Activated T-cell treated with anti-CD3 and anti-CD28 coated beads, Interleukin-2, amount 50 U/mL, for 48 hours (primary cell): ENCODE measurements around the gene AFAP1.
A peak's percentile ranks its signal among the peaks of the same experiment; 100 is the strongest.

Experiments used
- DNase-seq, 2 experiments: peaks; one replicate each; pipeline ENCODE4 v3.0.0-alpha.2; 2020

Gene AFAP1

DNA sequence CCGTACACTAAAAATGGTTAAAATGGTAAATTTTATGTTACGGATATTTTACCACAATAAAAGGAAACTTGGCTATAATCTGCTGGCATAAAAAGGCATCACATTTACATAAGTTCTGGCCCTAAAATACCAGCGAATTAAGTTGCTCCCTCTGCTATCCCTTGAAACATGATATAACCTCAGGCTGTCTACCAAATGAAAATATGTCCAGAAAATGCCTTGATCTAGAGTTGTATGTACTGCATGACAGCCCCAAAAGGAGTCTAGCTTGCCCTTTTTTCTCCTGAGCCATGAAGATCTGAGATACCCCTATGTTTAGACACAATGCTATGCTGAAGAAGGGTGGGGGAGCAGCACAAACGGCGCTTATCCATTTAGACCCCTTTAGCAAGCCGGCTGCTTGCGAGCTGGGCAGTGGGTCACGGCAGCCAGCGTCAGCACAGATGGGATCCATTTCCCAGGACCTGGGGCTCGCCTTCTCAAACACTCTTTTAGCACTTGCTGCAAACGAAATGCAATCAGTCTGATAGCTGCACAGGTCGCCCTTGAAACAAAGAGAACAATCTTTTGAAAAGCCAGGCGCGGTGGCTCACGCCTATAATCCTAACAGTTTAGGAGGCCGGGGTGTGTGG, 77.0 kb downstream of the AFAP1 start:
- no peak for DNase-seq

DNA sequence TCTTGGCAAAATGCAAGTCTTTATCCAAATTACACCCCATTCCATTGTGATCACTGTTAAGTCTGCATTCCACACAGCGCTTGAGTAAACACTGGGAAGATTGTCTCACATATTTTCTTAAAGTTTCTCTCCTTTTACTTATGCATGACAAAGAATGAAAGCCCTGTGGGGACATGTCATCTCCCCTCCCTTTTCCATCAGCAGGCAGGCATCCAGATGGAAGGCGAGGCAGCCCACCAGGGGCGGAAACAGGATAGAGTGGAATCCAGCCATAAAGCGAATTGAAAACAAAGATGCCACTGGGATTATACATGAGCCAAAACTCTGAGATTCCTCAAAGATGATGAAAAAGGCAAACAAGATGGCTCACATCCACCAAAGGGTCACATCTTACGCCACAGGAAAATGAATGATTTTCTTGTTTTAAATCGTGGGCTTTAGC, 78.2 kb downstream of the AFAP1 start:
- no peak for DNase-seq

DNA sequence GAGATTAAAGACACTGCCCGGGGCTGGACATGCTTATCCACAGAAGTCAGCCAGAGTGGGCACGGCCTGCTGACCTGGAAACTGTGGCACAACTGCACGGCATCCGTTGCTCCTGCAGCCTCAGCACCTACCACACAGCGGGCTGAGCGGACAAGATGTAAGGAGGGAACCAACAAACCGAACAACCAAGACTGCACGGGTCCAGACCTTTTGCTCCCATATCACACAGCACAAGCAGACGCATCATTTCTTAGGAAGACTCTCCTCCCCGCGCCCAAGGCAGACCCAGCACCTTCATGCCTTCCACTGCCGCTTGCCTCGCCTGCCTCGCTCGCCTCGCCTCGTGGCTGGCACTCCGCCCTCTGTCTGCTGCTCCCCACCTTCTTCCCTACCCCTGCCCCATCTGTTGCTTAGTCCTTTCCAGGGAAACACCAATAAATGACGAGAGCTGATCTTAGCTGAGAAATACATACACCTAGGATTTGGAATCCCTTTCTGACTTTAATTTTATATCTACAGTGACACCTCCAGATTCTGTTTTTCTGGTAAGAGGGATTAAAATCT, 79.0 kb downstream of the AFAP1 start:
- no peak for DNase-seq

DNA sequence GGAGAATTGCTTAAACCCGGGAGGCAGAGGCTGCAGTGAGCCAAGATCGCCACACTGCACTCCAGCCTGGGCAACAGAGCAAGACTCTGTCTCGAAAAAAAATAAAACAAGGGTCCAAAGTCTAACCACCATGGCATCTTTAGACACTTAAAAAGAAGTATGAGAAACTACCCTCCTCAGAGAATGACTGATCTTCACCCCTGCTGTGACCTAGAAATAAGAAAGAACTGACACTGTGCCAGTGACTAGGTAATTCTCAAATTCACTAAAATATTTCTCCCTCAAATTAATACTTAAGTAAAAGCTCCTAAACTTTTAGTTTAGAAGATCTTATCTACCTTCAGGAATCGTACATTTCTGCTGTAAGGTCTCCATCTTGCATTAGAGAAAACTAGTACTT, 80.3 kb downstream of the AFAP1 start:
- no peak for DNase-seq

DNA sequence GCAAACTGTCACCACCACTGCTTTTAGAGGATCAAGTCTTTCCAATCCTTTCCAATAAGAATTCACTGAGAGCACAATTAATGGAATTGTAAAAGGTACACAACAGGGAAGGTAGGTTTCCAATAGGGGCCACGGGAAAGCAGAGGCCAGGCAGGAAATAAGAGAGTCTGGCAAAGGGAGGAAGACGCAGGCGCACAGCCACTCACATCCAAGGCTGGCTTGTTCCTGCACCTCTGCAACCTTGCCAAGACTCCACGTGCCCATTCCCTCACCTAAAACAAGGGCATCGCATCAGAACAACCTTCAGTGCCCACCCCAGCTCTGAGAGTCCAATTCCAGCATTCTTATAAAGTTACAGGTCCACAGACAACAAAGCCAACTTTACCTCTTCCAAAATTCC, 81.2 kb downstream of the AFAP1 start:
- no peak for DNase-seq

DNA sequence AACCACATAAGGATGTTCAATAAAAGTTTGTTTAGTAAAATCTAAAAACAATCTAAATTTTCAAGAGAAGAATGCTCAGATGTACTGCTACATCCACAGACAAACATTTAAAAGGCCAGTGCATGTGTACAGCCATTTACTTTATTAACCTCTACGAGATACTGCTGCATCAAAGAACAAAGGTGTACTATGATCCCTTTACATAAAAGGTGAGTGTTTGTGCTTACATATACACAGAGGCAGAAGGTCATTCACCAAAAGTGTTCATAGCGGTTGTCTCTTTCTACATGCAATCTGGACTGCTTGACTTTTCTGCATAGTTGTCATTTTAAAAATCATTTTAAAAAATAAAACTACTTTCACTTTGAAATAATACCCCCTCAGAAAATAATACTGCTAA, 81.7 kb downstream of the AFAP1 start:
- DNase-seq, result no peak

DNA sequence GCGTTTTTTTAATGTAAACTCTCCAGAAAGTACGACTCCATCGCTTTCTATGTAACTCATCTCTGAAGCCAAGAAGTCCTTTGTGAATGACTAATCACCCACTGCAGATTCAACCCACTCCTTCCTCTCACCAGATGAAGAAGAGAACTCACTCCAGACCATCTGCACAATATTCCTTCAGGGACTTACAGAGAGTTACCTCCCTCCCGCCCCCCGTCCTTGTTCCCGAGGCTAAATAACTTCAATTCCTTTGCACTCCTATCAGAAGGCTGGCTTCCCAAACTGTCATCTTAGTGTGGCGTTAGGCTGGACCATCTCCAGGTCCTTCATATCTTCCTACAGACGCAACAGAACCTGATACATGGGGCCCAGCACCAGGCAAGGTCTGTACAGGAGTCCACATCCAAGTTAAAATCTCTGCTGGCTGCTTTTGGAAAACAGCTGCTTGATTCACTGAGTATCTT, 82.4 kb downstream of the AFAP1 start:
- peak in 1 of 2 experiments; percentile 55 for DNase-seq

DNA sequence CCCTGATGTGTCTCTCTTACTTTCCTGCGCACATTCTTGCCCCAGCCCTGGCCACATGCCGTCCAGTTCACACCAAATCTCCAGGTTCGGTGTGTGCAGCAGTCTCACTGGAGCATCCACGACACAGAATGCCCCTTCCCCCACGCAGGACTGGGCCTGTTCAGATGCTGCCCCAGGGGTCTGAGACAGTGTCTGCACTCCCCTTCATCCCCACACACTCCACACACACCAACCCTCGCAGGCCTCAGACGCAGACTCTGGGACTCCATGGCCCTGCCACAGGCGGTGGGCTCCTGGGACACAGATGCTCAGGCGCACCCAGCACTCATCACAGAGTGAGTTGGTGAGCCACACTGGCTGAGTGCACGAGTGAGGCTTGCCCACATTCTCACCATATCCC, 83.9 kb downstream of the AFAP1 start:
- no peak for DNase-seq

DNA sequence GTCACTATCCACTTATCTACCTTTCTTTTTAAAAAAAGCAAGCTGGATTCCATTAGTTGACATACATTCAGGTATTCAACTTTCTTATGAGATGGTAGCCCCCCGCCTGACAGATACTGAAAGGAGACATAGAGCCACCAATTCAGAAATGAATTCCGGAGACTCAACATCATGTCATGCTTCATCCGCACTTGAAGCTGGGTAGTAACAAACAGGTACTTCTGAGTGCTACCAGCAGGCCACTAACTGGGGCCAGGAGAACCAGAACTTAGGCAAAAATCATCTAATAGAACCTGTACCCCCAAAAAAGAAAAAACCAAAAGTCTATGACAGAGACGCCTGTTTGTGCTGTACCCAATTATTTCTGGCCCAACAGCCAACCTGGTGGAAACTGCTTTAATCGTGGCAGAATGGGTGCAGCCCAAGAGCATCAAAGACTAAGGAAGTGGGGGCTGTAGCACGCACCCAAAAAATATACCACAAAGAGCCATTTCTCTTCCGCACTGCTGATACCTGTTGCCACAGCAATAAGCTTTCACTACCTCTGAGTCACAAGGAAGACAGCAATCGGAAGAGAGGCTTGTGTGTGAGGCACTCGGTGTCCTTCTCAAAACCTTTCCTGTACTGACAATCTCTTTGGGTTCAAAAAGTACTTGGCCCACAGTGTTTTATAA, 84.8 kb downstream of the AFAP1 start:
- peak; percentile 60 to 71 for DNase-seq

DNA sequence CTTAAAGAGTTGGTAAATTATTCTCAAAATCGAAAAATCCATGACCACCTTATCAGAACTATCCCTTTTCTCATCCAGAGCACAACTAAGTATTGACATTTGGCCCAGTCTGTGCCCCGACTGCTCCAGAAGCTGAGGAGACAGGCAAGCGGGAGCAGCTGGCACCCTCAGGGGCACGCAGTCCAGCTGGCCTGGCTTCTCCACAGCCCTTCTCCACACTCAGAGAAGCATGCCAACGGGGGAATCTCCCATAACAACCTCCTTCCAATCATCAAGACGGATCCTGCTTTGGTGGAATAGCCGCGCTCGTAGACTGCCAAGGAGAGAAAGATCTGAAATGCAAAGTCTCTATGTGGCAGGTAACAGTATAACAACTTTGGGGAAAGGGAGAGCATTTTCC, 85.4 kb downstream of the AFAP1 start:
- DNase-seq, result no peak

DNA sequence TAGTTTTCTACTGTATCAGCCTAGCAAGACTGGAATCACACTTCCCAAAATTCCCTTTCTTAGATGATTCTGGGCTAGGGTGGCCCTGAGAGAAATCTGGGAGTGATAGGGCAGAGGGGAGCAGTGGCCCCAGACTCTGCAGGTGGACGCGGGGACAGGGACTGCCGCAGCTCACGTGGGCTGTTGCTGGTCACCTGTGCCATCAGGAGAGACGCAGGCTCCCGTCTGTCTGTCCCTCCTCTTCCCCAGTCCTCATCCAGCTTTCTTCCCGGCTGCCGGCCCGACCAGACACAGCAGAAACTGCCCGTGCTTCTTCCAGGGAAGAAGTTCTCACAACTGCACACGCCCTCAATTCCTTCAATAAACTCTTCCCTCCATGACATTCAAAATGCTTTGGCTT, 86.4 kb downstream of the AFAP1 start:
- no peak for DNase-seq

DNA sequence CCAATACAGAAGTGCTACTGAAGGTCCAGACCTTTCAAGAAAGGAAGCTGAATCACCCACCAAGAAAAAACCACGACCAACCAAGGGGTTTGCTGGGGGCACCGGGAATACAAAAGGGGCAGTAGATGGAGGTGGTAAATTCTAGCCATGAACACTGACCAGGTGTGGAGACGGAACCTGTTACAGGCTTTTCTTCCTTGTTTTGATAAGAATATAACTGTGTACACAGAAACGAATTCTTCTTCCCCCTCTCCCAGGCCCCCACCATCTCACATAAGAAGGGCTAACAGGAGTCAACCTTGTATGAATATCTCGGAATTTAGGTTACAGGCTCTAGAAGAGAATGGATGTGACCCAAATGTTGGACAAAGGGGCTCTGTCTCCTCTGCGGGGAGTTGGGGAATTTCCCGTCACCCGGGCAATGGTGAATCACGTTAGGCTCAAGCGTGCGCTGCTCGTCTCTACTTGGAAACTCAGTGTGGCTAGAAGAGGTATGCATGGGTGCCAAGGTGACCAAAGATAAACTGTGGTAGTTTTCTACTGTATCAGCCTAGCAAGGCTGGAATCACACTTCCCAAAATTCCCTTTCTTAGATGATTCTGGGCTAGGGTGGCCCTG, 87.0 kb downstream of the AFAP1 start:
- peak; percentile 62 to 64 for DNase-seq

DNA sequence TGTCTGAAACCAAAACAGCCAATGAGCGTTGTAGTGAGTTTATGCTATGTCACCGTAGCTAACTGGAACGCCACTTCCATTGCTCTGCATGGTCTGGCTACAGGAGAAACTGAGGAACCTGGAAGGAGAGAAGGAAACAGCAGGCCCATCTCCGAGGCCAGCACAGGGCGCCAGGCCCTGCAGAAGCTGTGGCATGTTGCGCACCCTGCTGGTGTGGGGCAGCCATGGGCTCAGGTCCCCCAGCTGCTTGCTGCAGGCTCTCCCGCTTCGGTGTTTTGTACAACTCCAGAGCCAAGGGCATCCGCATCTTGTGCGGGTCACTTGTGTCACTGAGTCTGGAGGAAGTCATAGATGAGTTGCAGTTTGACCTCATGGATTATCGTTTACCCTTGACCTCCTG, 89.2 kb downstream of the AFAP1 start:
- DNase-seq, result no peak

DNA sequence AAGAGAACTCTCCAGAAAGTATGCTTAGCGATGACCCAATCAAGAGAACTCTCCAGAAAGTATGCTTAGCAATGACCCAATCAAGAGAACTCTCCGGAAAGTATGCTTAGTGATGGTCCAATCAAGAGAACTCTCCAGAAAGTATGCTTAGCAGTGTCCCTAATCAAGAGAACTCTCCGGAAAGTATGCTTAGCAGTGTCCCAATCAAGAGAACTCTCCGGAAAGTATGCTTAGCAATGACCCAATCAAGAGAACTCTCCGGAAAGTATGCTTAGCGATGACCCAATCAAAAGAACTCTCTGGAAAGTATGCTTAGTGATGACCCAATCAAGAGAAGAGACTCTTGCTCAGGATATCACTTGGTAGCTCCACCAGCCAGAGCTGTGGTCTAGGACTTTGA, 92.5 kb downstream of the AFAP1 start:
- no peak for DNase-seq

DNA sequence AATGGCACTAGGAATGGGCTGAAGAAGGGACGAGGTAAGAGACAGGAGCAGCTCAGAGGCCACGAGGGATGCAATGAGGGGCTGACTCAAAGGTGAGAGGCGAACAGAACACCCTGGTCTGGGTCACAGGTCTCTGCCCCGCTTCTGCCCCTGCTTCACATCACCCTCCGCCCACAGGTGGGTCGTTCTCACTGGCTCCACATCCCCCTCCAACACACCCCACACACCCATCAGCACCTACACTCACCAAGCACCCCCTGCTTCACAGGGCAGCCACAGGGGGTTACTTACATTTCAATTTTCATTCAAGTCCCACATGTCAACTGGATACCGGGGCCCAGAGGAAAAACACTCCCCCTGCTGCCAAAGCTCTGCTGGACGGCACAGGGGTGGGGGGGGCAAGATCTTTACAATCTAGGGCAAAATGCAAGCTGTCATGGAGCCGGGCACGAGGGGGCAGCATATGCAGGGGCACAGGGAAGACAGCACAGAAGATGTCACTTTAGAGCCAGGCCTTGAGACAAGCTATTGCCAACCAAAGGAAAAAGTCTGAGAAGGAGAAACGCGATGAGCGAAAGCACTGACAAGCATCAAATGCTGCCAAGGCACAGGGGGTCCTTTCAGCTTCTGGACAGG, 94.0 kb downstream of the AFAP1 start:
- DNase-seq, result no peak

DNA sequence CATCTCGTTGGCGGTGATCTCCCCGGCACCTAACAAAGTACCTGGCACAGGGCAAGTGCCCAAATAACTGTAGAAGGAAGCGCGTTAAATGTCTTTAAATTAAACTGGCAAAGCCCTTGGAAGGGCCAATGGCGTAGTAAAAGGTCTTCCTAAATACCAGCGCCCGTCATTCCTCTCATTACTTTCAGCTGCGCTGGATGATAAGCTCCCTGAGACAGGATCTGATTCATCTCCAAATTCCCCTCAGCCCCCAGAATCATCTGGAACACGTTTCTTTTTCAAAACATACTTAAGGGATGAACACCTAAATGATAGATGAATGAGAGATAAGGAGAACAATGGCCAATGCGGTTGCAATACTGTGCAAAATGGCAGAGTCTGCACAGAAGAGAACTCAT, 95.1 kb downstream of the AFAP1 start:
- DNase-seq, result no peak

DNA sequence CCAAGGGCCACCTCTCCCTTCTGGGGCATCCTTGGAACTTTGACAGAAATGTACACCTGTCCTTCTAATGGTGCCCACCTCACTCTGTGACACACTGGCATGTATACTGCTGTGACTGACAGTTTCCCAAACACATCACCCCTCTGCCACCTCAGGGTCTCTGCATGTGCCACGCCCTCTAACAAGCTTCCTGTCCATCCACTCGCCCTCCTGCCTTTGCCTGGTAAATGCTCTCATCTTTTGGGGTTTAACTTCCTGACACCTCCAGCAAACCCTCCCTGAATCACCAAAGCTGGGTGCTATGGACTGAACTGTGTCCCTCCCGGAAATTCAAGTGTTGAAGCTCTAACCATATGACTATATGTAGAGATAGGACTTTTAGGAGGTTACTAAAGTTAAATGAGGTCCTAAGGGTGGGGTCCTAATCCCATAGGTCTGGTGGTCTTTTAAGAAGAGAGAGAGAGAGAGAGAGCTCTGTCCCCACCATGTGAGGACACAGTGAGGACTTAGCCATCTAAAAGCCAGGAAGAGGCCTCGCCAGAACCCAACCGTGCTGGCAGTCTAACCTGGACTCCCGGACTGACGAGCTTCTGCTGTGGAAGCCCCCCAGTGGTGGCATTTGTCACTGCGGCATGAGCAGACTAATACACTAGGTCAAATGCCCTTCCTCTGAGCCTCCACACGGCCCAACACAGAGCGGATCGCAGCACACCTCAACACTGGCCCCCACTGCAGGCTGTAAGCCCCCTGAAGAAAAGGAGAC, 95.6 kb downstream of the AFAP1 start:
- peak; percentile 81 to 85 for DNase-seq

DNA sequence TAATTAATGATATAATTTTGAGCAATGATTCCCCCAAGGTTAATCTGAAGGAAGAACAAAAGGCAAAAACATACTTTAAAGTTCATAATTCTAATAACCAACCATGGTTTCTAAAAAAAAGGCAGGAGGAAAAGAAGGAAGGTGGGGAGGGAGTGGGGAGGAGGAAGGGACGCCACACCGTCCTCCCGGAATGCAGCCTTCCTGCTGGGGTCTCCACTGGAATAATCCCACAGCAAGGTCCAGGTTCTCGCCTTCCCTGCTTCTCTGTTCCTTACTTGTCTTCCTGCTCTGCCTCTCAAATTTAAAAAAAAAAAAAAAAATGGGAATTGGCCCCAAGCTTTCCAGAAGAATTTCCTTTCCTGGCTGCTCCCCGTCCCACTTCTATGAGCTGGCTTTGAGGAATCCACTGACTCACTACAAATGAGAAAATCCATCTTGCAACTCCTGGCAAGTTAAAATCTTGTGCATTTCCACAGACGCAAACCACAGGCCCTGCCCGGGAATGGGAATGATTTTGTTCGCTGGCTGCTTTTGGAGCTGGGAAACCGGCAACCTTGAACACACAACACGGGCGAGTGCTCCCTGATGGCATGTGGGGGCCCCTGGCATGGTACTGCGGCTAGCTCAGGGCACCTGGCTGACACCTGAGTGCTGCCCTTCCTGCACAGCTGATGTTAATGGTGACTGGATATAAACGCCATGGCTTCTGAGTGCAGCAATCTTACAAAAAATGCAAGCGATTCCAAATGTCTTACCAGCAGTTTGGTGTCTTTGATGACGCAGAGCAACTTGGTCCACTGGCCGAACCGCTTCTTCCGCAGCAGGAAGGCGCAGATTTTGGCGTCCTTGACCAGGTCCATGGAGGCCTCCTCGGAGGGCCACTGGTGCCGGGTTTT, 97.0 kb downstream of the AFAP1 start:
- DNase-seq, result no peak

DNA sequence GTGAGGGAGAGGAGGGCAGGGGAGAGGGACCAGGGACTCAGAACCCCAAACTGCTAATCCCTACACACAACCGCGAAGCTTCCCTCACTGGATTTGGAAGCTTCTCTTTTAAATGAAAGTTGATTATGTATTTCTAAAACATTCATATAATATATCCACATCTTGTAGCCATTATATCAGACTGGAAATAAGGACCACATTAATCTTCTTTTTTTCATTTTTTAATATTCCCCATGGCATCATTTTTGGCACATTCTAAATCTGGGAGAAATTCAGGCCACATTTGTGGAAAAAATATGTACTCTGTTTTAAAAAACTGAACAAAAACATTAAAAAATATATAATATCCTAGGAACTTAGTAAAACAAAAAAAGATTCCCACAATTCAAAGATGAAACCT, 97.8 kb downstream of the AFAP1 start:
- no peak for DNase-seq

DNA sequence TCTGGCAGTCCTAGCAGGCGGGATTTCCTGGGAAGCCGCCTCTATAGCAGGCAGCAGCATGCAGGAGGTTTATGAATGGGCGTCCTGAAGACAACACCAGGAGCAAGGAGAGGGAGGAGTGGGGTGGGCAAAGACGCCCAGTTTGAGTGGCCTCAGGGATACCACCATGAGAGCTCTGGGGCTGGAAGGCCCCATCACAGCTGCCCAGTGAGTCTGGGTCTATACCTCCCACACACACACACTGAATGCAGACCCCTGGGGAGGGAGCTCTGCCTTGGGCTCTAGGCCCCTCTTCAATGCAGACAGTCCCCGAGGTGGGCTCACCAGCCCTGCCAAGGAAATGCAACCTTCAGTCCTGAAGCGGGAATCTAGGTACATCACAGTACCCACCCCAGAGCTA, 98.6 kb downstream of the AFAP1 start:
- no peak for DNase-seq

DNA sequence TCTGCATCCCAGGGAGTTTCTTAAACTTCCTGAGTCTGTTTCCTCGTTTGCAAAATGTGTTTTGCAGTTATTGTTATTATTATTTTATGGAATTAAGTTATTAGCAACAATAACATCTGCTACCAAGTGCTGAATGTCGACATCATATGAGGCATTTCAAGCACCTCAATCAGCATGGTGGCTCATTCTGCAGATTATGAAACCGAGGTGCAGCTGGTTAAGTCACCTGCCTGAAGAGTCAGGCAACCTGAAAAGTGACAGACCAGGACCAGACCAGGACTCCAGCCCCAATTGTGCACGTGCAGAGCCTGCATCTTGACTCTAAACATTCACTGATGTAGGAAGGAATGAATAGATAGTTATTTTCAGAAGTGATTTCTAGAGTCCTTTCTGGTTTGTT, 99.8 kb downstream of the AFAP1 start:
- no peak for DNase-seq
